GM18868 (cell line): ENCODE data around the gene CRISPLD2.

Experiments used
- ATAC-seq: cut with Tn5 transposase; IDR thresholded peaks from one replicate; pipeline ENCODE4 v1.9.1; 2021; ENCODE audit warnings: mild to moderate bottlenecking, moderate library complexity; ENCODE audit not compliant: unreplicated experiment

The CRISPLD2 gene

GRCh38 chr16:84879569-84880487 lies 60.0 kb downstream of the CRISPLD2 start:
- ATAC-seq = no peak

- no peak for ATAC-seq
These were observed 62.1 kb downstream of the CRISPLD2 start for GRCh38 chr16:84881702-84882521.

- no peak for ATAC-seq
These were observed 63.5 kb downstream of the CRISPLD2 start for GRCh38 chr16:84883301-84883700.

- no peak for ATAC-seq
These were observed 64.4 kb downstream of the CRISPLD2 start for GRCh38 chr16:84884246-84884595.

GRCh38 chr16:84884596-84885341 lies 65.0 kb downstream of the CRISPLD2 start:
- ATAC-seq = no peak

GRCh38 chr16:84885342-84885910 lies 65.6 kb downstream of the CRISPLD2 start:
- no peak for ATAC-seq

GRCh38 chr16:84886497-84887090 lies 66.8 kb downstream of the CRISPLD2 start:
- ATAC-seq = no peak

- ATAC-seq = no peak
These were observed 67.4 kb downstream of the CRISPLD2 start for GRCh38 chr16:84887207-84887606.

GRCh38 chr16:84888450-84888849 lies 68.7 kb downstream of the CRISPLD2 start:
- no peak for ATAC-seq

- ATAC-seq = no peak
These were observed 69.3 kb downstream of the CRISPLD2 start for GRCh38 chr16:84889066-84889465.

GRCh38 chr16:84890427-84890826 lies 70.6 kb downstream of the CRISPLD2 start:
- ATAC-seq = no peak

GRCh38 chr16:84891149-84891795 lies 71.5 kb downstream of the CRISPLD2 start:
- no peak for ATAC-seq

- no peak for ATAC-seq
These were observed 72.3 kb downstream of the CRISPLD2 start for GRCh38 chr16:84892097-84892496.

- no peak for ATAC-seq
These were observed 73.7 kb downstream of the CRISPLD2 start for GRCh38 chr16:84893467-84893848.

- no peak for ATAC-seq
These were observed 74.2 kb downstream of the CRISPLD2 start for GRCh38 chr16:84893849-84894599.

GRCh38 chr16:84895016-84895415 lies 75.2 kb downstream of the CRISPLD2 start:
- ATAC-seq = no peak

- no peak for ATAC-seq
These were observed 77.1 kb downstream of the CRISPLD2 start for GRCh38 chr16:84896847-84897246.

GRCh38 chr16:84897911-84898377 lies 78.2 kb downstream of the CRISPLD2 start:
- ATAC-seq = no peak

- ATAC-seq = no peak
These were observed 78.7 kb downstream of the CRISPLD2 start for GRCh38 chr16:84898447-84898846.
